SU-DHL-6 (cell line): ENCODE results near the gene TAS2R31.

Experiments
- EZH2phosphoT487 ChIP-seq: fragments of 200-600 bp; sonication (generic), shearing (Covaris generic); conservative IDR thresholded peaks from 2 replicates; pipeline ENCODE4 v1.6.1; 2018; ENCODE audit warnings: mild to moderate bottlenecking, antibody characterized with exemption, low read length, moderate library complexity, mixed read lengths
- TF ChIP-seq, protein P1 (sequence below): fragments of 200-600 bp; sonication (generic); IDR thresholded peaks from one replicate; pipeline ENCODE4 v1.5.1; 2017; ENCODE audit warnings: antibody characterized with exemption, mild to moderate bottlenecking, low read length, moderate library complexity; ENCODE audit not compliant: insufficient read depth, poor library complexity, severe bottlenecking

DNA sequence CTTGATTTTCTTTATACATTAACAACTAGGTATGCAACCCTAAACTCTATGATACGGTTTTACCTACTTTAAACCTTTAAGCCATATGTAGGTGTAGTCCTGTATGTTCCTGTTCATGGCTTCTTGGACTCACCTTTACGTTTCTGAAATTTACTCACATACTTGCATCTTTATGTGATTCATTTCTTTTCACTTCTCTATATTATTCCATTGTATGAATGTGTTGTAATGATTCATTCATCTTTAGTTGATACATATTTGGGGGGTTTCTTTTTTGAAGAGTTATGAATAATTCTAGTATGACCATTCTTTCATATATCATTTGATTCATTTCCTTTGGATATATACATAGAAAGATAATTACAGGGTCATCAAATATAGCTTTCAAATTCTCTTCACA lies 42.1 kb downstream of the TAS2R31 start:
- TF ChIP-seq, protein P1, sequence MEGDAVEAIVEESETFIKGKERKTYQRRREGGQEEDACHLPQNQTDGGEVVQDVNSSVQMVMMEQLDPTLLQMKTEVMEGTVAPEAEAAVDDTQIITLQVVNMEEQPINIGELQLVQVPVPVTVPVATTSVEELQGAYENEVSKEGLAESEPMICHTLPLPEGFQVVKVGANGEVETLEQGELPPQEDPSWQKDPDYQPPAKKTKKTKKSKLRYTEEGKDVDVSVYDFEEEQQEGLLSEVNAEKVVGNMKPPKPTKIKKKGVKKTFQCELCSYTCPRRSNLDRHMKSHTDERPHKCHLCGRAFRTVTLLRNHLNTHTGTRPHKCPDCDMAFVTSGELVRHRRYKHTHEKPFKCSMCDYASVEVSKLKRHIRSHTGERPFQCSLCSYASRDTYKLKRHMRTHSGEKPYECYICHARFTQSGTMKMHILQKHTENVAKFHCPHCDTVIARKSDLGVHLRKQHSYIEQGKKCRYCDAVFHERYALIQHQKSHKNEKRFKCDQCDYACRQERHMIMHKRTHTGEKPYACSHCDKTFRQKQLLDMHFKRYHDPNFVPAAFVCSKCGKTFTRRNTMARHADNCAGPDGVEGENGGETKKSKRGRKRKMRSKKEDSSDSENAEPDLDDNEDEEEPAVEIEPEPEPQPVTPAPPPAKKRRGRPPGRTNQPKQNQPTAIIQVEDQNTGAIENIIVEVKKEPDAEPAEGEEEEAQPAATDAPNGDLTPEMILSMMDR: no peak
- no peak for TF ChIP-seq EZH2phosphoT487
